ENCODE results near the gene CLTCL1. TPM values are rescaled to one million over a fixed set of nuclear protein-coding genes. Genes with fewer than 3 reads are reported as not detected.
A peak's percentile ranks its signal among the peaks of the same experiment; 100 is the strongest.

Gene CLTCL1
- total and polyA plus RNA-seq, 9 donors = 2.8 to 10.7 (median 5.2) TPM

DNA sequence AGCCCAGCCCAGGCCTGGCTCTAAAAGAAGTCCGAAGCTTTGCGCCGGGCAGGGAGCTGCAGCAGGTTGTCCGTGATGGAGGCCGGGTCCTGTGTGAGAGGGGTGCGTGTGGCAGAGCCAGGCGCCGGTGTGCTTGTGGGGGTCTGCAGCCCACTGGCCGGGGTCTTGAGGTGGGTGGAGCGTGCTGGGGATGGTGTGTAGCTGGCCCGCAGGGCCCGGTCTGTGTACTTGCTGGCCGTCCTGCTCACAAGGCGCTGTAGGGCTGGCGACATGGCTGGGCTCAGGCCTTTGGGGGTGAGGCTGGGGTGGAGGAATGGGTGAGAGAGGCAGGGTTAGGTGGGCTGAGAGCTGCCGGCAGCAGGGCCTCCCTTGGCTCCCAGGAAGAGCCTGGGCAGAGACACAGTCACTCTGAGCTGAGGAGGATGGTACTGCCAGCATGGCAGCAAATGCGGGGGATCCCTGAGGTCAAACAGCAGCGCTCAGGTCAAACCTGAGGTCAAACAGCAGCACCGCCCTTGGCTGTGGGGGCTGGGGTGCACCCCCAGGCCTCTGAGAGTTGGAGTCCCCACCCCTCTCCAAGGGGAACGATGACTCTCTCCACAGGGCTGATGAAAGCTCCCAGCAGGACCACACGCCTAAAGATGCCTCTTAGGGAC, 157.2 kb downstream of the CLTCL1 start:
- no peaks in the 10 kb centered on the region for H3K27me3 ChIP-seq
- TF ChIP-seq POLR2A (IDR thresholded peaks at IDR 0.05) = no peak
- TF ChIP-seq EP300 (IDR thresholded peaks at IDR 0.05) = no peak
- TF ChIP-seq, protein P1, sequence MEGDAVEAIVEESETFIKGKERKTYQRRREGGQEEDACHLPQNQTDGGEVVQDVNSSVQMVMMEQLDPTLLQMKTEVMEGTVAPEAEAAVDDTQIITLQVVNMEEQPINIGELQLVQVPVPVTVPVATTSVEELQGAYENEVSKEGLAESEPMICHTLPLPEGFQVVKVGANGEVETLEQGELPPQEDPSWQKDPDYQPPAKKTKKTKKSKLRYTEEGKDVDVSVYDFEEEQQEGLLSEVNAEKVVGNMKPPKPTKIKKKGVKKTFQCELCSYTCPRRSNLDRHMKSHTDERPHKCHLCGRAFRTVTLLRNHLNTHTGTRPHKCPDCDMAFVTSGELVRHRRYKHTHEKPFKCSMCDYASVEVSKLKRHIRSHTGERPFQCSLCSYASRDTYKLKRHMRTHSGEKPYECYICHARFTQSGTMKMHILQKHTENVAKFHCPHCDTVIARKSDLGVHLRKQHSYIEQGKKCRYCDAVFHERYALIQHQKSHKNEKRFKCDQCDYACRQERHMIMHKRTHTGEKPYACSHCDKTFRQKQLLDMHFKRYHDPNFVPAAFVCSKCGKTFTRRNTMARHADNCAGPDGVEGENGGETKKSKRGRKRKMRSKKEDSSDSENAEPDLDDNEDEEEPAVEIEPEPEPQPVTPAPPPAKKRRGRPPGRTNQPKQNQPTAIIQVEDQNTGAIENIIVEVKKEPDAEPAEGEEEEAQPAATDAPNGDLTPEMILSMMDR (IDR thresholded peaks at IDR 0.05) = no peak
- H3K4me3 ChIP-seq = no peak overlapping the region
- no peaks in the 10 kb centered on the region for H3K9me3 ChIP-seq
- H3K27ac ChIP-seq = no peak overlapping the region
- no peaks in the 10 kb centered on the region for H3K36me3 ChIP-seq
- DNase-seq = no peak
- WGBS, 3 donors = 87 to 95% (median 89%) methylated on average over 21 of the region's 21 CpGs
- intact Hi-C loops (cut with DNase I) = no loop called here
- H3K4me1 ChIP-seq (ENCODE audit: insufficient read depth) = no peaks in the 10 kb centered on the region

DNA sequence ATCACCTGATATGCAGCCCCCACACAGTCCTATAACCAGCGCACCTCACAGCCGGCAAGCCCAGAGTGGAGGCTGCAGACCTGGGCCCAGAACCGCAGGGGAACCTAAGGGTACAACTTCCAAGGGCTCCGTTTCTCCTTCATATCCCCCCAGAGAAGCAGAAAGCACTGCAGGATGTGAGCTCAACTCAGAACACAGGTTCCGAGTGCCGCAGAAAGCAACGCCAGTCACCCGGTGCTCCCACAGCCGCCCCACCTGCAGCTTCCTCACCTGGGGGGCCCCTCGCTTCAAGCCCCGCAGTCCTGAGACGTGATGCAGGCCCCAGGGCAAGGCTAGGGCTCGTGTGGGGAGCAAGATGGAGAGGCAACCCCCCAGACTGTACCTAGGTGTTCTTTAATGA, 158.0 kb downstream of the CLTCL1 start:
- H3K9me3 ChIP-seq = no peaks in the 10 kb centered on the region
- intact Hi-C loops (cut with DNase I) = no loop called here
- no peaks in the 10 kb centered on the region for H3K4me1 ChIP-seq (ENCODE audit: insufficient read depth)
- WGBS, 3 donors = 90 to 95% (median 91%) methylated on average over 13 of the region's 13 CpGs
- no peak overlapping the region for H3K27ac ChIP-seq
- TF ChIP-seq EP300 (IDR thresholded peaks at IDR 0.05) (no peak), POLR2A (IDR thresholded peaks at IDR 0.05) (no peak)
- TF ChIP-seq, protein P1 (IDR thresholded peaks at IDR 0.05) = no peak
- H3K36me3 ChIP-seq = no peaks in the 10 kb centered on the region
- no peak for DNase-seq
- no peak overlapping the region for H3K4me3 ChIP-seq
- H3K27me3 ChIP-seq = no peaks in the 10 kb centered on the region

DNA sequence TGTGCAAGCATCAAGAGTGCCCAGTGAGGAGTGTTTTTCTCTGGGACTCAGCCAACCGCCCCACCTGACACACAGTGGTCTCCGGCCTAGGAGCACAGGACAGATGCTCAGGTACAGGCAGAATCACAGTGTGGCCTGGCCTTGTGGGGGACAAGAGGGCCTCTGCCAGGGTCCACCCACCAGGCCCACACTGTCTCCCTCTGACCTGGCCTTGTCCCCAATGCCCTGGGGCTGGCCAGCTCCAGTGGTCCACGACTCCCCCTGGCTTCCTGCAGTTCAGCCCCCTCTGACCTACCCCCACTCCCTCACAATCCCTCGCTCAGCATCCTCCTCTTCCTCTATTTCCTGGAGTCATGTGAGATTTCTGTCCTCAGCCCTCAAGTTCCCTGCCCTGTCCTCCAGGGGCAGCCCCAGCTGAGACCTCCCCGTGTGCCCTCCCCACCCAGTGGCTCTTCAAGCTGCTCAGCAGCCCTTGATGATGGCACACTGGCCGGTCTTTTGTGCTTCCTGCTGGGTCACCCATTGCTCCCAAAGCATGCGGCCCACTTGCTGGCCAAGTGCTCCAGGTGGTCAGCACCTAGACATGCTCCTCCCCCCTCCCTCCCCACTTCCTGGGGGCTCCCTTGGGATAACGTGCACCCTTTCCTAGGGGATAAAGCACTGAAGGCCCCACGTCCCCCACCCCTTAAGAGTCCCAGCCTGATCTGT, 158.7 kb downstream of the CLTCL1 start:
- Histone ChIP-seq H3K36me3 (no peaks in the 10 kb centered on the region), H3K4me3 (no peak overlapping the region), H3K27ac (no peak overlapping the region), H3K27me3 (no peaks in the 10 kb centered on the region), H3K9me3 (no peaks in the 10 kb centered on the region), H3K4me1 (ENCODE audit: insufficient read depth) (no peaks in the 10 kb centered on the region)
- 80 to 90% (median 86%) methylated on average over 9 of the region's 9 CpGs for WGBS, 3 donors
- DNase-seq = no peak
- TF ChIP-seq EP300 (IDR thresholded peaks at IDR 0.05) (no peak), POLR2A (IDR thresholded peaks at IDR 0.05) (no peak)
- TF ChIP-seq, protein P1 (IDR thresholded peaks at IDR 0.05) = no peak
- intact Hi-C loops (cut with DNase I) = no loop called here

DNA sequence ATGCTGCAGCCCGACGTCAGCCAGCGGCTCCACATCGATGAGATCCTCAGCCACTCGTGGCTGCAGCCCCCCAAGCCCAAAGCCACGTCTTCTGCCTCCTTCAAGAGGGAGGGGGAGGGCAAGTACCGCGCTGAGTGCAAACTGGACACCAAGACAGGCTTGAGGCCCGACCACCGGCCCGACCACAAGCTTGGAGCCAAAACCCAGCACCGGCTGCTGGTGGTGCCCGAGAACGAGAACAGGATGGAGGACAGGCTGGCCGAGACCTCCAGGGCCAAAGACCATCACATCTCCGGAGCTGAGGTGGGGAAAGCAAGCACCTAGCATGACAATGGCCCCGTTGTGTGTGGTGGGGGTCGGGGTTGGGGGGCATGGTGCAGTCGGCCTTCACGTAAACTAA, 159.4 kb downstream of the CLTCL1 start:
- WGBS, 3 donors = 91 to 94% (median 92%) methylated on average over 16 to 20 of the region's 20 CpGs
- H3K27me3 ChIP-seq = no peaks in the 10 kb centered on the region
- intact Hi-C loops (cut with DNase I) = no loop called here
- H3K36me3 ChIP-seq = no peaks in the 10 kb centered on the region
- TF ChIP-seq, protein P1 (IDR thresholded peaks at IDR 0.05) = no peak
- no peak for TF ChIP-seq EP300 (IDR thresholded peaks at IDR 0.05)
- no peaks in the 10 kb centered on the region for H3K4me1 ChIP-seq (ENCODE audit: insufficient read depth)
- peak in 1 of 5 donors; percentile 34 for DNase-seq
- H3K4me3 ChIP-seq = no peak overlapping the region
- no peak overlapping the region for H3K27ac ChIP-seq
- H3K9me3 ChIP-seq = no peaks in the 10 kb centered on the region

All from ovary (tissue), 9 donors.